Gastrocnemius medialis (tissue), 4 donors: ENCODE measurements around the gene ZFP3.

Source experiments
- POLR2A ChIP-seq, 2 donors: fragments of 450-650 bp; IDR thresholded peaks; one replicate each; pipeline ENCODE4 v1.6.1; 2017; ENCODE audit warnings: antibody characterized with exemption in 2 of 2, mild to moderate bottlenecking in 2 of 2, moderate library complexity in 2 of 2
- TF ChIP-seq, protein P1 (sequence below), 5 experiments: fragments of 450-650 bp in 3 of 5; fragments of 200-600 bp in 2 of 5; sonication (generic) in 2 of 5; IDR thresholded peaks in 4 of 5; conservative IDR thresholded peaks in 1 of 5; 1 replicate in 4 of 5; 2 replicates in 1 of 5; pipeline ENCODE4 v1.5.1; 2016 to 2019; ENCODE audit warnings: antibody characterized with exemption in 5 of 5, mild to moderate bottlenecking in 3 of 5, moderate library complexity in 3 of 5

DNA sequence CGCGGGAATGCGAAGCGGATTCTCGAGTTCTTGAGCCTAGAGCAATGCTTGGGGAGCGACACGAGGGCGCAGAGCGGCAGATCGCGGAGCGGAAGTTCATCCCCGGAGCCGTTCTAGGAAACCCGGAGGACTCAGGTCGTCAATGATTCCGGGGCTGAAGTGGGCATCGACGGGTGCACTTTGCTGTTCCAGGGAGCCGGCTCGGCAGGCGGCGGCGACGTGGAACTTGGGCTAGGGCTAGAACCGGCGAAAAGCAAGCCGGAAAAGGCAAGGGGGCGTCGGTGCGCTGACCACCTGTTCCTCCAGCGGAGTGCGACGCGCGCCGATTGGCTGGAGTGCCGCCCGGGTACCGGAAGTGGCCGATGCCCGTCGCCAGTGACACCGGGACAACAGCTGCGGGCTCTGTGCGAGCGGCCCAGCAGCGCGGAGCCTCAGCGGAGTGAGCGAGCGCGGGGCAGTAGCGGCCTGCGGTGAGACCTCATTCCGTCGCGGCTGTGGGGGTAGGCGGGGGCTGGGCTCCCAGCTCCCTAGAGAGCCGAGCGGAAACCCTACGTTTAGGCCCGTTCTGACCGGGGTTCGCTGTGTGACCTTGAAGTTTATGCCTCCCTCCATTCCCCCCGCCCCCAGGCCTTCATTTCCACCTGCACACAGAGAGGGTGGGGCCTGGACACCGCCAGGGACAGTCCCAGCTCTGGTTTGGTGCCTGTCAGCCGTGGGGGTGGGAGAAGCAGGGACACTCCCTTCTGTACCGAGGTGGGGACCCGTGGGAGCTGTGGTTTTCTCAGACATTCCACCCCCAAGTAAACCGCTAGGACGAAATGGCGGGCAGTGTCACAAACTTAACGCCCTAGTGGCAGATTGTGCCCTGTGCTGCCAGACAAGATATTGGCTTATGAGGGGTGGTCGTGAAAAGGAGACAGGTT, at the start of gene ZFP3:
- TF ChIP-seq, protein P1, sequence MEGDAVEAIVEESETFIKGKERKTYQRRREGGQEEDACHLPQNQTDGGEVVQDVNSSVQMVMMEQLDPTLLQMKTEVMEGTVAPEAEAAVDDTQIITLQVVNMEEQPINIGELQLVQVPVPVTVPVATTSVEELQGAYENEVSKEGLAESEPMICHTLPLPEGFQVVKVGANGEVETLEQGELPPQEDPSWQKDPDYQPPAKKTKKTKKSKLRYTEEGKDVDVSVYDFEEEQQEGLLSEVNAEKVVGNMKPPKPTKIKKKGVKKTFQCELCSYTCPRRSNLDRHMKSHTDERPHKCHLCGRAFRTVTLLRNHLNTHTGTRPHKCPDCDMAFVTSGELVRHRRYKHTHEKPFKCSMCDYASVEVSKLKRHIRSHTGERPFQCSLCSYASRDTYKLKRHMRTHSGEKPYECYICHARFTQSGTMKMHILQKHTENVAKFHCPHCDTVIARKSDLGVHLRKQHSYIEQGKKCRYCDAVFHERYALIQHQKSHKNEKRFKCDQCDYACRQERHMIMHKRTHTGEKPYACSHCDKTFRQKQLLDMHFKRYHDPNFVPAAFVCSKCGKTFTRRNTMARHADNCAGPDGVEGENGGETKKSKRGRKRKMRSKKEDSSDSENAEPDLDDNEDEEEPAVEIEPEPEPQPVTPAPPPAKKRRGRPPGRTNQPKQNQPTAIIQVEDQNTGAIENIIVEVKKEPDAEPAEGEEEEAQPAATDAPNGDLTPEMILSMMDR (IDR thresholded peaks at IDR 0.05 in 4 of 5, conservative IDR thresholded peaks at IDR 0.05 in 1 of 5), result peak in 2 of 5 experiments; percentile 3 to 31
- peak; percentile 85 to 90 for TF ChIP-seq POLR2A (IDR thresholded peaks at IDR 0.05)
